Stimulated activated CD8-positive, alpha-beta memory T cell treated with anti-CD3 and anti-CD28 coated beads, Interleukin-2, amount 100 ng/mL, for 48 hours (primary cell): ENCODE measurements around the gene ATR.
"Not testable (repeated sequence)": the region's sequence is repeated elsewhere in the genome, so short reads cannot be mapped to it uniquely, and the experiment has no call there.

Source experiments
- DNase-seq, 2 donors: peaks; one replicate each; pipeline ENCODE4 v3.0.0-alpha.2; 2020; ENCODE audit warnings: low read depth in 2 of 2

Gene ATR

GRCh38 chr3:142595141-142595540, 16.6 kb upstream of the ATR start:
- DNase-seq = no peak

GRCh38 chr3:142592268-142592667, 13.7 kb upstream of the ATR start:
- DNase-seq = not testable (repeated sequence)

DNA sequence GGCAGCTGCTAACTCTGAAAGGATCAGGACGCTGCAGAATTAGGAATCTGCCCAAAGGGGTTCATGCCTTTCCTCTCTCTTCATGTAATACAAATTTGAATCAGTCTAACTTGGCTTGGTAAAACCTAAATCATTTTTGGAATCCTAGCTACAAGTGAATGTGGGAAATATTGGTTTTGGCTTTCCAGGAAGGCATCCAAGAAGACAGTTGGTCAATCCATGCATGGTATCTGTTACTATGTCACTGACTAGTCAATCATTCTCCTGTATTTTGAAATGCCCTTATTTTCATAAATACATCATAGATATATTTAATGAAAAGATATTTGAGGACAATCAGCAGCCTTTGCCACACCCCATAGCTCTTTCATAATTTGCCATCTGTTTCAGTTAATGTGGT, 10.2 kb upstream of the ATR start:
- DNase-seq = no peak

GRCh38 chr3:142586803-142587406, 8.4 kb upstream of the ATR start:
- no peak for DNase-seq

- not testable (repeated sequence) for DNase-seq
These were observed 2.5 kb upstream of the ATR start for GRCh38 chr3:142581070-142581469.

DNA sequence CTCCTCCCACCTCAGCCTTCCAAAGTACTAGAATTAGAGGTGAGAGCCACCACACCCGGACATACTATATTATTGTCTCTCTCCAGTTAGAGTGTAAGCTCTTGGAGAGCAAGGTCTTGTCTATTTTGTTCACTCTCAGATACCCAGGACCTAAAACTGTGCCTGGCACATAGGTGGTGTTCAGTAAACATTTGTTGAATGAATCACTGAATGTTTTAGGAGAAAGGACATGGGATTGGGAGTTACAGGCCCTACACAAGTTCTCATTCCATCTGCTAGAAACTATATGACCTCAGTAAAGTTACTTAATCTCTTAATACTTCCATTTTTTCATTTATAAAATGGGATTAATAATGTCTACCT, 1.5 kb upstream of the ATR start:
- DNase-seq = no peak

DNA sequence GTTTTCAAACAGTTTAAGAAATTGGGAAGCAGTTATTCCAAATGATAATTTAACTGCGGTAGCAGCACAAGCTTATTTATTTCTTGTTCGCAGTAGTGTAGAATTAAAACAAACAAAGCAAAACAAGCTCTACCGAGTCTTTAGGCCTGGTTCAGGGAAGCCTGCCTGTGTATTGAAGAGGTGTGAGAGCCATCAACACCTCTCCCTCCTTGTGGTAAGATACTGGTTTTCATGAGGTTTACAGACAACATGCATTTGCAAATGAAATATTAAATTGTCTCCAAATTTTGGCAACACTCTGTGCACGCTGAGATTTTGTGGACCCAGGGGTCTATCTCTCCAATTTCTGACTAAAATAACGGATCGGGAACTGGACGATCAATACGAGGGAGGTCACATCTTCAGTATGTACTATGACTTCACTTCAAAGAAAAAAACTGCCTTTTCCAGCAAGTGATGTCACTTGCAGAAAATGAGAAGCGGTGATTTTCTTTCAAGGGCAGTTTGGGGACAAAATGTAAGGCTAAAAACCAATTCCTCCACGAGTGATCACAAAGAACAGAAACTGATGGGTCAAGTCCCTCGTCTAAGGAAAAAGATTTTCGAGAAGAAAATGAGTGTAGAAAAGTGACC, 721 bp downstream of the ATR start:
- no peak for DNase-seq

DNA sequence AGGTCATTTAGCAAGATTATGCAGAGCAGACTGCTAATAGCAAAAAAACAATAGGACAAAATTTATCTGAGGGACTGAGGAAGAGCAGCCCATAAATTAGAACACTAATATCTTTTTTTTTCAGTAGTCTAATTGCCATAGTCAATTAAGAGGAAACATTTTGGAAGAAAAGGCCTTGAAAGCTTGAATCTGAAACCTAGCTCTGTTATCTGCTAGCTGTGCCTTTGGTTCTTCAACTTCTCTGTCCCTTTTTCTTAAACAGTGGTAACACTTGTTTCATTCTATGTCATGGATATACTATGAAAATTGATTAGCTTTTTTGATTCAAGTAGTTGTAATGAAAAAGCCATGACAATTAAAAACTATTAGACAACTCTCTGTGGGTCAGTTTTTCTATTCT, 1.7 kb downstream of the ATR start:
- no peak for DNase-seq

DNA sequence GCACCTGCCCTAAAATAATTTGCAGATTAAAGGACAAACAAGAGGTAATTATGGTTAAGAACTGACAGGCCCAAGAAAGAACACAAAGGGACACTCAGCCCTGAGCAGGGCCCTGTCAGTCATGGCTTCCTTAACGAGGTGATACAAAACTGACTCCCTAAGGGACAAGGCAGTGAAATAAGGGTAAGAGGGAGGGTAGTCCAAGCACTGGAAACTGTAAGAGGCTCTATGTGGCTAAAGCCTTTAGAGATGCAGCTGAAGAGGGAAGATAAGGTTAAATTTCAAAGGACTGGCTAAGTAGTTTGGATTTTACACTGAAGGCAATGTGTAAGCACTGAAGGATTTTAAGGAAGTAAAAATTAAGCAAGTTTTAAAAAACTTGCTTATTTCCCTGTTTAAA, 3.9 kb downstream of the ATR start:
- no peak for DNase-seq

GRCh38 chr3:142574223-142574622, 4.3 kb downstream of the ATR start:
- DNase-seq = not testable (repeated sequence)

GRCh38 chr3:142569422-142569821, 9.1 kb downstream of the ATR start:
- not testable (repeated sequence) for DNase-seq

- no peak for DNase-seq
These were observed 10.0 kb downstream of the ATR start for GRCh38 chr3:142568393-142569017.

DNA sequence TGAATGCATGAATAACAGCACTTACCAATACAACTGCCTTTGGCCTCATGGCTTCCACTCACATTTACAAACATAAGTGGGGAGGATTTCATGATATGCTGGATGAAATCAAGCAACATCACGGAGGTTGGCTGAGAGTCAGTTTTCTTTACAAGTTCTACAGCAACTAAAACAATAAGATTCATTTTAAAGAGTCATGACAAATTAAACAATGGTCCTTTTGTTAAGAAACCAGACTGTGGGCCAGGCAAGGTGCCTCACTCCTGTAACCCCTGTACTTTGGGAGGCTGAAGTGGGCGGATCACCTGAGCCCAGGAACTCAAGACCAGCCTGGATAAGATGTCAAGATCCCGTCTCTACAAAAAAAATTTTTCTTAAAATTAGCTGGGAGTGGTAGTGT, 12.4 kb downstream of the ATR start:
- no peak for DNase-seq

DNA sequence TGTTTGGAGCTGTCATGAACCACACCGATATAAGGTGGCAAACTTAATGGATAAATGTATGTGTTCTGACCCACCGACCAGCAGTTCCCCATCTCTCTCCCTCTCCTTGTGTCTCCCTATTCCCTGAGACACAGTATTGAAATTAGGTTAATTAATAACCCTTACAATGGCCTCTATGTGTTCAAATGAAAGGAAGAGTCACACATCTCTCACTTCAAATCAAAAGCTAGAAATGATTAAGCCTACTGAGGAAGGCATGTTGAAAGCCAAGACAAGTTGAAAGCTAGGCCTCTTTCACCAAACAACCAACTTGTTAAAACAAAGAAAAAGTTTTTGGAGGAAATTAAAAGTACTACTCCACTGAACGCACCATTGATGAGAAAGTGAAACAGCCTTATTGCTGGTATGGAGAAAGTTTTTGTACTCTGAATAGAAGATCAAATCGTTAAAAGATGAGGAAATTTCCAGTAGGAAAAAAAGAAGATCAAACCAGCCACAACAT, 15.0 kb downstream of the ATR start:
- no peak for DNase-seq

- DNase-seq = no peak
These were observed 18.4 kb downstream of the ATR start for GRCh38 chr3:142560118-142560517.

GRCh38 chr3:142553741-142554140, 24.8 kb downstream of the ATR start:
- DNase-seq = no peak

DNA sequence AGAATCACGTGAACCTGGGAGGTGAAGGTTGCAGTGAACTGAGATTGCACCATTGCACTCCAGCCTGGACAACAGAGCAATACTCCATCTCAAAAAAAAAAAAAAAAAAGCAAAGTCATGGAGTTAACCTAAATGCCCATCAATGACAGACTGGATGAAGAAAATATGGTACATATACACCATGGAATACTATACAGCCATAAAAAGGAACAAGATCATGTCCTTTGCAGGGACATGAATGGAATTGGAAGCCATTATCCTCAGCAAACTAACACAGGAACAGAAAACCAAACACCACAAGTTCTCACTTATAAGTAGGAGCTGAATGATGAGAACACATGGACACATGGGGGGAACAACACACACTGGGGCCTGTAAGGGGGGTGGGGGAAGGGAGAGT, 26.0 kb downstream of the ATR start:
- not testable (repeated sequence) for DNase-seq

- no peak for DNase-seq
These were observed 28.5 kb downstream of the ATR start for GRCh38 chr3:142549986-142550385.

- no peak for DNase-seq
These were observed 35.2 kb downstream of the ATR start for GRCh38 chr3:142543307-142543706.

GRCh38 chr3:142542054-142542453, 36.5 kb downstream of the ATR start:
- DNase-seq = no peak

DNA sequence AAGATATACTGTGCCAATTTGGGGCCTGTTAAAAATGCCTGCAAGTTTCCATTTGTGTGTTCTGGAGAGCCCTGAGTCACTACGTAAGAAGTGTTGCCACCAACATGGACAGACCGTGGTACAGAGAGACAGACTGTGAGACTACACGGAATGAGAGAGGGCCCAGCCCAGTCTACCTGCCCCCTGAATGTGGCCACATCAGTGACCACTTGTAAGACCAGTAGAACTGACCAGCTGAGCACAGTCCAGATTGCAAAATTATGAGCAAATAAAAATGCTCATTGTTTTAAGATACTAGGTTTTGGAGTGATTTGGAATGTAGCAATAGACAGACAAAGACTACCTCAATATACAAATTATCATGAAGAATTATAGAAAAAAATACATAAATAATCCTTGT, 42.0 kb downstream of the ATR start:
- DNase-seq = no peak

DNA sequence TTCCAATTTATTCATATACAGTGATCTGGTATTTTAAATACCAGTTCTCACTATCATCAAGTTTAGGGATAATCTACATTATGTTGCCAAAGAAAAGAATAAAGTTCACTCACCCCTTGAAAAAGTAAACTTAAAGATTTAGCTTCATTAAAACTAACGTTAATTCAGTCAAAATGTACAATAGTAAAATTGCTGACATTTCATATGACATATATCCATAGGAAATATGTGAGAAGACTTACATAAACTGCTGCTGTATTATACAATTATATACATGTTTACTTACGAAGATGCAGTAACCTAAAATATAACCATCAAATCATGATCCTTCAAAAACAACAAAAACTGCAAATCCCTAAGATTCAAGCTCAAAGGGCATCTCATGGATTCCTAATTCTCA, 44.0 kb downstream of the ATR start:
- no peak for DNase-seq

DNA sequence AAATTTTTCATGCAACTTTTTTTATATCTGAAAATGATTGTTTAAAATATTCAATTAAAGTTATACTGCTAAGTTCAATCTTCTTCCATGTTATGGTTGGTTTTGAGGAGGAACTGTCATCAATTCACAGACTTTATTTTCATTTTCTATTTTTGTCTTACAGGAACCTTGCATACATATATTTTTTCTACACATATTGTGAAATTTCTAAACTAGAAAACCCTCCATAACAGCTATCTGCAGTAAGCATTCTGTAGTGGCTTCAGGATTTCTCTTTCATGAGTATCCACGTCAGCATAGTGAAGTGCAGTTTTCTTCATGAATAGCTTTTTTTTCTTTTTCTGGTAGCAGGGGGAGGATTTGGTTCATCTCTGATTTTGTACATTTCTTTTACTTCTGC, 48.2 kb downstream of the ATR start:
- no peak for DNase-seq
